ENCODE measurements around the gene SPOUT1. TPM values are rescaled to one million over a fixed set of nuclear protein-coding genes. Genes with fewer than 3 reads are reported as not detected.

The SPOUT1 gene
- total RNA-seq, 2 experiments from 2014 or later: 51.2 to 52.5 TPM

- CTCF ChIA-PET (ENCODE audit: unreplicated experiment): interaction anchor here (0.5 to 1.2 kb wide), 13 partner anchors 10 to 262 kb away, joined by 3 to 9 read pairs (median 3); partner anchors contain the start of genes DOLPP1, SPOUT1 and TBC1D13
- no TSS peak for BruUV-seq (replicated peaks)
- Histone ChIP-seq H3K9me2 (ENCODE audit: insufficient read depth, low read length) (no peaks in the 10 kb centered on the region), H3K36me3 (ENCODE audit: insufficient read depth, low read length) (peaks cover 32% of the 10 kb centered on the region), H3K9me3 (ENCODE audit: low read length) (no peaks in the 10 kb centered on the region), H3K4me3 (ENCODE audit: low read depth, low read length, poor library complexity, severe bottlenecking) (peak within 1 kb of the TSS; percentile 71), H3K79me2 (ENCODE audit: insufficient read depth, low read depth, low read length) (0 out of 2 replicates have a peak, but pooled peaks cover 5% of the 10 kb centered on the region), H2AFZ (ENCODE audit: low read length) (peak within 1 kb of the TSS; percentile 75; the same call in 1 of the 2 replicates), H3K4me1 (ENCODE audit: insufficient read depth, low read length, poor library complexity, severe bottlenecking) (peaks cover 23% of the 10 kb centered on the region), H4K20me1 (ENCODE audit: insufficient read depth, low read length) (0 out of 2 replicates have a peak, but pooled peaks cover 4% of the 10 kb centered on the region), H3K4me2 (ENCODE audit: low read length) (peak within 1 kb of the TSS; percentile 96), H3K27ac (ENCODE audit: low read depth, low read length, poor library complexity, severe bottlenecking) (no peak within 1 kb of the TSS)
- intact Hi-C loops (cut with micrococcal nuclease; ENCODE audit: unreplicated experiment): loop anchor here (1.0 to 5.0 kb wide), 3 partner anchors 94 to 265 kb away; partner anchors contain the start of genes SPTAN1 and ZDHHC12
- peak; percentile 98 for DNase-seq (ENCODE audit: low spot score)
- POLR2A ChIA-PET: interaction anchor here (0.6 to 2.6 kb wide), 12 partner anchors 9 to 630 kb away, joined by 3 to 24 read pairs (median 4); partner anchors contain the start of genes SPOUT1 and TBC1D13
- TF ChIP-seq EZH2phosphoT487 (IDR thresholded peaks at IDR 0.05; ENCODE audit: borderline replicate concordance, low read depth, low read length) (no peak), CTCF (conservative IDR thresholded peaks at IDR 0.05; ENCODE audit: low read length) (peak; percentile 87)
These were observed 11.3 kb downstream of the SPOUT1 start, which contains the start of gene ENDOG for GRCh38 chr9:128818099-128818838. Gene ENDOG (plus strand): TSS chr9:128818500. CDS start chr9:128818685, 185 bp downstream.

GRCh38 chr9:128810873-128811272 is 18.7 kb downstream of the SPOUT1 start:
- Histone ChIP-seq H3K79me2 (ENCODE audit: insufficient read depth, low read depth, low read length) (no peaks in the 10 kb centered on the region), H4K20me1 (ENCODE audit: insufficient read depth, low read length) (no peaks in the 10 kb centered on the region), H3K4me3 (ENCODE audit: low read depth, low read length, poor library complexity, severe bottlenecking) (no peak overlapping the region), H3K4me2 (ENCODE audit: low read length) (no peak overlapping the region), H3K4me1 (ENCODE audit: insufficient read depth, low read length, poor library complexity, severe bottlenecking) (no peaks in the 10 kb centered on the region), H3K27ac (ENCODE audit: low read depth, low read length, poor library complexity, severe bottlenecking) (no peak overlapping the region), H3K36me3 (ENCODE audit: insufficient read depth, low read length) (peaks cover 43% of the 10 kb centered on the region), H3K9me3 (ENCODE audit: low read length) (no peaks in the 10 kb centered on the region), H2AFZ (ENCODE audit: low read length) (no peak overlapping the region), H3K9me2 (ENCODE audit: insufficient read depth, low read length) (no peaks in the 10 kb centered on the region)
- TF ChIP-seq EZH2phosphoT487 (IDR thresholded peaks at IDR 0.05; ENCODE audit: borderline replicate concordance, low read depth, low read length) (no peak), CTCF (conservative IDR thresholded peaks at IDR 0.05; ENCODE audit: low read length) (no peak)
- BruUV-seq (replicated peaks): no TSS peak
- ChIA-PET CTCF (ENCODE audit: unreplicated experiment) (no interaction called here), POLR2A (interaction anchor here (0.6 to 0.7 kb wide), 2 partner anchors 10 to 123 kb away, joined by 3 to 5 read pairs; no protein-coding TSS in a partner anchor)
- DNase-seq (ENCODE audit: low spot score): no peak
- intact Hi-C loops (cut with micrococcal nuclease; ENCODE audit: unreplicated experiment): no loop called here

DNA sequence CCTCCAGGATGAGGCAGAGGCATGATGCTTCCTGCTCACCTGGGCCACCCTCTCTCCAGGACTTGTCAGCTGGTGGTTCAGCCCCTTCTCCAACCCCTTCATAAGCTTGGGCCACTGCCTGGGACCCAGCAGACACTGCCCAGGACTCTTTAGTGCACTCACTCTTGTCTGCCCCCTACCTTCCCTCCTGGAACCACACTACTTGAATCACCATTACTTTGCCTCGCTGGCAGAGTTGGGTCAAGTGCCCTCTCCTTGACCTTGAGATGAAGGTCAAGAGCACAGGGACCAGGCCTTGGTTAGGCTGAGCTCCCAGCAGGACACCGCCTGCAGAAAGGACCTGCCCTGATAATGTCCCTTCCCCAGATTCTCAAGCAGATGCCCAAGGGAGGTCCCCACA is 19.8 kb downstream of the SPOUT1 start:
- H3K79me2 ChIP-seq (ENCODE audit: insufficient read depth, low read depth, low read length): no peaks in the 10 kb centered on the region
- H3K4me2 ChIP-seq (ENCODE audit: low read length): no peak overlapping the region
- H2AFZ ChIP-seq (ENCODE audit: low read length): no peak overlapping the region
- no peaks in the 10 kb centered on the region for H3K4me1 ChIP-seq (ENCODE audit: insufficient read depth, low read length, poor library complexity, severe bottlenecking)
- H3K36me3 ChIP-seq (ENCODE audit: insufficient read depth, low read length): peaks cover 54% of the 10 kb centered on the region
- BruUV-seq (replicated peaks): TSS peak; percentile 43
- H3K9me2 ChIP-seq (ENCODE audit: insufficient read depth, low read length): no peaks in the 10 kb centered on the region
- CTCF ChIA-PET (ENCODE audit: unreplicated experiment): no interaction called here
- no peaks in the 10 kb centered on the region for H3K9me3 ChIP-seq (ENCODE audit: low read length)
- 0 out of 2 replicates have a peak, but pooled peaks have one; percentile 37 for TF ChIP-seq CTCF (conservative IDR thresholded peaks at IDR 0.05; ENCODE audit: low read length)
- TF ChIP-seq EZH2phosphoT487 (IDR thresholded peaks at IDR 0.05; ENCODE audit: borderline replicate concordance, low read depth, low read length): no peak
- no peak overlapping the region for H3K27ac ChIP-seq (ENCODE audit: low read depth, low read length, poor library complexity, severe bottlenecking)
- no peak for DNase-seq (ENCODE audit: low spot score)
- no peak overlapping the region for H3K4me3 ChIP-seq (ENCODE audit: low read depth, low read length, poor library complexity, severe bottlenecking)
- intact Hi-C loops (cut with micrococcal nuclease; ENCODE audit: unreplicated experiment): no loop called here
- no peaks in the 10 kb centered on the region for H4K20me1 ChIP-seq (ENCODE audit: insufficient read depth, low read length)
- POLR2A ChIA-PET: no interaction called here

Data from OCI-LY7 (cell line).